ENCODE measurements around the gene GOLGA8B. TPM values are rescaled to one million over a fixed set of nuclear protein-coding genes. Genes with fewer than 3 reads are reported as not detected.

GOLGA8B gene
- total RNA-seq, 2 experiments from 2014 or later = 71.7 to 125 TPM

GRCh38 chr15:34606131-34606530 lies 22.7 kb upstream of the GOLGA8B start:
- no peak overlapping the region for H3K4me2 ChIP-seq (ENCODE audit: low read length)
- no peak overlapping the region for H2AFZ ChIP-seq (ENCODE audit: low read length)
- no peak overlapping the region for H3K4me3 ChIP-seq (ENCODE audit: low read depth, low read length, poor library complexity, severe bottlenecking)
- H3K79me2 ChIP-seq (ENCODE audit: insufficient read depth, low read depth, low read length) = no peaks in the 10 kb centered on the region
- BruUV-seq (replicated peaks) = no TSS peak
- no peaks in the 10 kb centered on the region for H4K20me1 ChIP-seq (ENCODE audit: insufficient read depth, low read length)
- no peak for DNase-seq (ENCODE audit: low spot score)
- ChIA-PET CTCF (ENCODE audit: unreplicated experiment) (no interaction called here), POLR2A (no interaction called here)
- H3K9me3 ChIP-seq (ENCODE audit: low read length) = no peaks in the 10 kb centered on the region
- intact Hi-C loops (cut with micrococcal nuclease; ENCODE audit: unreplicated experiment) = no loop called here
- H3K36me3 ChIP-seq (ENCODE audit: insufficient read depth, low read length) = no peaks in the 10 kb centered on the region
- H3K9me2 ChIP-seq (ENCODE audit: insufficient read depth, low read length) = no peaks in the 10 kb centered on the region
- H3K4me1 ChIP-seq (ENCODE audit: insufficient read depth, low read length, poor library complexity, severe bottlenecking) = no peaks in the 10 kb centered on the region
- TF ChIP-seq CTCF (conservative IDR thresholded peaks at IDR 0.05; ENCODE audit: low read length) (no peak), EZH2phosphoT487 (IDR thresholded peaks at IDR 0.05; ENCODE audit: borderline replicate concordance, low read depth, low read length) (no peak)
- no peak overlapping the region for H3K27ac ChIP-seq (ENCODE audit: low read depth, low read length, poor library complexity, severe bottlenecking)

- BruUV-seq (replicated peaks) = no TSS peak
- TF ChIP-seq EZH2phosphoT487 (IDR thresholded peaks at IDR 0.05; ENCODE audit: borderline replicate concordance, low read depth, low read length) (no peak), CTCF (conservative IDR thresholded peaks at IDR 0.05; ENCODE audit: low read length) (no peak)
- POLR2A ChIA-PET = no interaction called here
Observed at GRCh38 chr15:34603095-34603494, 19.6 kb upstream of the GOLGA8B start.

GRCh38 chr15:34600923-34601322 lies 17.5 kb upstream of the GOLGA8B start:
- Histone ChIP-seq H3K27ac (ENCODE audit: low read depth, low read length, poor library complexity, severe bottlenecking) (no peak overlapping the region), H4K20me1 (ENCODE audit: insufficient read depth, low read length) (no peaks in the 10 kb centered on the region), H3K9me2 (ENCODE audit: insufficient read depth, low read length) (no peaks in the 10 kb centered on the region), H3K36me3 (ENCODE audit: insufficient read depth, low read length) (no peaks in the 10 kb centered on the region), H3K79me2 (ENCODE audit: insufficient read depth, low read depth, low read length) (no peaks in the 10 kb centered on the region), H3K4me1 (ENCODE audit: insufficient read depth, low read length, poor library complexity, severe bottlenecking) (no peaks in the 10 kb centered on the region), H3K4me2 (ENCODE audit: low read length) (no peak overlapping the region), H2AFZ (ENCODE audit: low read length) (no peak overlapping the region), H3K4me3 (ENCODE audit: low read depth, low read length, poor library complexity, severe bottlenecking) (no peak overlapping the region), H3K9me3 (ENCODE audit: low read length) (no peaks in the 10 kb centered on the region)
- DNase-seq (ENCODE audit: low spot score) = no peak
- ChIA-PET POLR2A (no interaction called here), CTCF (ENCODE audit: unreplicated experiment) (no interaction called here)
- no TSS peak for BruUV-seq (replicated peaks)
- intact Hi-C loops (cut with micrococcal nuclease; ENCODE audit: unreplicated experiment) = no loop called here
- TF ChIP-seq EZH2phosphoT487 (IDR thresholded peaks at IDR 0.05; ENCODE audit: borderline replicate concordance, low read depth, low read length) (no peak), CTCF (conservative IDR thresholded peaks at IDR 0.05; ENCODE audit: low read length) (no peak)

More at GRCh38 chr15:34603095-34603494, 19.6 kb upstream of the GOLGA8B start:
- intact Hi-C loops (cut with micrococcal nuclease; ENCODE audit: unreplicated experiment) = no loop called here
- CTCF ChIA-PET (ENCODE audit: unreplicated experiment) = no interaction called here
- H3K9me3 ChIP-seq (ENCODE audit: low read length) = no peaks in the 10 kb centered on the region
- H3K4me2 ChIP-seq (ENCODE audit: low read length) = no peak overlapping the region
- no peaks in the 10 kb centered on the region for H3K36me3 ChIP-seq (ENCODE audit: insufficient read depth, low read length)
- H3K27ac ChIP-seq (ENCODE audit: low read depth, low read length, poor library complexity, severe bottlenecking) = no peak overlapping the region
- H4K20me1 ChIP-seq (ENCODE audit: insufficient read depth, low read length) = no peaks in the 10 kb centered on the region
- no peaks in the 10 kb centered on the region for H3K4me1 ChIP-seq (ENCODE audit: insufficient read depth, low read length, poor library complexity, severe bottlenecking)
- H2AFZ ChIP-seq (ENCODE audit: low read length) = no peak overlapping the region
- no peak overlapping the region for H3K4me3 ChIP-seq (ENCODE audit: low read depth, low read length, poor library complexity, severe bottlenecking)
- no peaks in the 10 kb centered on the region for H3K79me2 ChIP-seq (ENCODE audit: insufficient read depth, low read depth, low read length)
- DNase-seq (ENCODE audit: low spot score) = no peak
- H3K9me2 ChIP-seq (ENCODE audit: insufficient read depth, low read length) = no peaks in the 10 kb centered on the region

Measured in OCI-LY7 (cell line).